Kasumi-1 (cell line): ENCODE results near the gene RGR.

Experiments used
- DNase-seq, 2 experiments: peaks; one replicate each; lab custom pipeline; 2025; lab: John Stamatoyannopoulos, UW

Gene RGR

GRCh38 chr10:84296091-84296981 is 51.5 kb downstream of the RGR start:
- DNase-seq = no peak

- no peak for DNase-seq
These were observed 53.2 kb downstream of the RGR start for GRCh38 chr10:84298057-84298456.

DNA sequence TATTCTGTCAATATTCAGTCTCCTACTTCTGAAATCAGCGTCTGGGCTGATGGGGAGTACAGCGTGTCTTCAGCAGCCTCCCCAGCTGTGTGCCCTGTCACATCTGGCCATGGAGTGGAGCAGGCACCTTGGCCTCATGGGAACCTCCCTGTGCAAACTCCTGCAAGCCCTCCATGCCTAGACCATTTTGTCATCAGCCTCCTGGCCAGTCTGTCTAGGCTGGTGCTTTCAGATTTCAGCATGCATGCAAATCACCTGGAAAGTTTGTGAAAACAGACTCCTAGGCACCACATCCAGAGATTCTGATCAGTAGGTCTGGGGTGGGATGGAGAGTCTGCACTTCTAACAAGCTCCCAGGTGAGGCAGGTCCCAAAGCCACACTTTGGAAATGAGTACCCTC is 57.4 kb downstream of the RGR start:
- no peak for DNase-seq

DNA sequence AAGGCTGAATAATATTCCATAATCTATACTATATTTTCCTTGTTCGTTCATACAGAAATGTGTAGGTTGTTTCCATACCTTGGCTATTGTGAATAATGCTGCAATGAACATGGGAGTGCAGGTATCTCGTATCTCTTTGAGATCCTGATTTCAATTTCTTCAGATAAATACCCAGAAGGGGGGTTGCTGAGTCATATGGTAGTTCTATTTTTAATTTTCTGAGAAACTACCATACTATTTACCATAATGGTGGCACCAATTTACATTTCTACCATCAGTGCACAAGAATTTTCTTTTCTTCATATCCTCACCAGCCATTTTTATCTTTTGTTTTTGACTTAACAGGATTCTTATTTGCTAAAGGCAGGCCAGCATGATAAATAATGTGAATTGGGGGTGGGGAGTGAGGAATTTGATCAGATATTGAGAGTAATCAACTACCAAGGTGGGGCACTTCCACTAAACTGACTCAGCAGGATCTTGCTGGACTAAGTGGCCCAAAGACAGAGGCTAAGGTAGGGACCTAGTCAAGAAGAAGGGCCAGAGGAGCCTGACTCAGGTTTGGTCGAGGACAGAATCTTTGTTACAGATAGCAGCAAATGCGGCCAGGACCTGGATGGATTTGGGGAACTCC is 62.0 kb downstream of the RGR start:
- DNase-seq = no peak

DNA sequence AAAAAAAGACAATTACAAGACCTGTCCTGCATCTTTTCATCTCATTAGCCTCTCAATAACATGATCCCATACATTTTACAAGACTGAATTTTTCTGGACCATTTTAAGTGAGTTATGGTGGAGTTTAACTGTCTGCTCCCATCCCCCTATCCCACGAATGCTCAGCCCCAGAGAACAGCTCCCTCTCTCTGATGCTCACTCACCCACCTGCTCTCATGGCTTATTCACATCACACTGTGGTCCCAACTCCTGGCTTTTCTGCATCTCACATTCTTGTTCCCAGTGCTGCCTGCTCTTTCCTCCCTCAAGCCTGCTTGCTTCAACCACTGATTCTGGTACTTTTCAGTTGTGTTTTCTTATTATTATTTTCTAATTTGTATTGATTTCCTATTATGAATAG is 63.2 kb downstream of the RGR start:
- DNase-seq = no peak

DNA sequence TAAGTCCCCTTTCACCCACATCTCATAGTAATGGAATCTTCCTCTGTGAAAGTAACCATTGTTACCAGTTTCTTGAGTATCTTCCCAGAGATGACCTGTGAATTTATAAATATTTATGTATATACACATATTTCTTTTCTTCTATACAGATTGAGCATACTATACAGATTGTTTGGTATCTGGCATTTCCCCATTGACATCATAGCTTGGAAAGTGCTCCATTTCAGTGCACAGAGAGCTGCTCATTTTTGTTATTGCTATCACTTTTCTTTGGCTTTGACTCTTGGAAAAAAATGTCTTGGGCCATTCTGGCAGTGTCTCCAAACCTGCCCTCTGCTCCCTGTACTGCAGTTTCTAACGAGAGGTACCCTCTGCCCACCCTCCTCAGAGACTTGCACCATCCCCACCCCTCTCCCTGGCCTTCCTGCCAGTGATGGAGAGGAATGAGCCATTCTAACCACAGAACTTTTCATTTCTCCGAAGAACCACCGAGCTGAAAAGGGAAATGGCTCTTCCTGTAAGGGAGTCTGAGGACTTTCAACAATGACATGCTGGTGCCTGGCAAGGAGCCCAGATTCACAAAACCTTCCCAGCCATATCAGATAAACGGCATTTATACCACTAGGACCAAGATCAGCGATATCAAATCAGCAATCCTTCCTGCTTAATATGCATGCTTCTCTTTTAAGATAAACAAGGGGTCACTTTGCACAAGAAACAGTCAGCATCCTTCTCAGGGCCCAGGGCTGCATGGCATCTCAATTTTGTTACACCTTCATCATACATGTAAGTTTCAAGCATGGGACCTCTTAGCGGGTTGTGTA is 63.8 kb downstream of the RGR start:
- peak; percentile 93 to 98 for DNase-seq
